ENCODE measurements around the gene BRD4. TPM values are rescaled to one million over a fixed set of nuclear protein-coding genes. Genes with fewer than 3 reads are reported as not detected.

Gene BRD4
- total RNA-seq, 1 experiment from 2014 or later: 144 TPM

GRCh38 chr19:15298847-15299567, 33.3 kb downstream of the BRD4 start:
- H3K23ac ChIP-seq (ENCODE audit: insufficient read length, low read depth, low read length): no peak overlapping the region
- H3T11ph ChIP-seq (ENCODE audit: low read length): no peak overlapping the region
- DNase-seq: no peak
- Mint-ChIP-seq H3K4me1 (peaks cover 60 to 63% of the 10 kb centered on the region in 2 experiments), H3K27ac (peak overlapping the region; percentile 65 to 87 (median 86)), H3K9me3 (peaks cover 0 to 2% of the 10 kb centered on the region in 2 experiments; a peak in 1 of 5 replicates), H3K36me3 (ENCODE audit: insufficient read depth in 1 of 3, low read depth in 3 of 3) (peaks cover 6 to 15% (median 12%) of the 10 kb centered on the region in 3 experiments; a peak in 6 of 7 replicates), H3K4me3 (peak overlapping the region in 1 of 2 experiments; percentile 14; a peak in 1 of 5 replicates), H3K27me3 (ENCODE audit: low read depth) (no peaks in the 10 kb centered on the region)
- no peaks in the 10 kb centered on the region for H3K9me3 ChIP-seq (ENCODE audit: control insufficient read depth, low read depth, low read length)
- H3K4me2 ChIP-seq (ENCODE audit: insufficient read depth, insufficient read length, low read length): no peak overlapping the region
- no peaks in the 10 kb centered on the region for H3K23me2 ChIP-seq (ENCODE audit: insufficient read length, low read depth, low read length, poor library complexity, severe bottlenecking)
- H3K27me3 ChIP-seq (ENCODE audit: insufficient read depth, low read length): no peaks in the 10 kb centered on the region
- no CpG with 5 or more reads among the region's 7 CpGs for WGBS (ENCODE audit: extremely low coverage, insufficient read length, low lambda C conversion rate)
- peaks cover 17% of the 10 kb centered on the region for H3K4me1 ChIP-seq (ENCODE audit: insufficient read depth, low read length)
- H4K5ac ChIP-seq (ENCODE audit: insufficient read length, low read depth, low read length): no peak overlapping the region
- H3K79me2 ChIP-seq (ENCODE audit: insufficient read depth, low read length): peaks cover 84% of the 10 kb centered on the region
- H2AFZ ChIP-seq (ENCODE audit: low read length): no peak overlapping the region
- no peak overlapping the region for H3K9ac ChIP-seq (ENCODE audit: extremely low read depth, insufficient read length, low read length)
- H3K79me1 ChIP-seq (ENCODE audit: insufficient read depth, low read depth, low read length, poor library complexity, severe bottlenecking): peaks cover 11% of the 10 kb centered on the region
- no peak overlapping the region; the same call in 1 of the 2 replicates for H3K4ac ChIP-seq (ENCODE audit: low read depth, low read length)
- H3K27ac ChIP-seq (ENCODE audit: insufficient read length, low read depth, low read length): peak overlapping the region; percentile 37
- peaks cover 1% of the 10 kb centered on the region for H4K20me1 ChIP-seq (ENCODE audit: control insufficient read depth, insufficient read depth, insufficient read length)
- TF ChIP-seq CTCF (conservative IDR thresholded peaks at IDR 0.05): no peak
- H2BK20ac ChIP-seq (ENCODE audit: low read depth, low read length, poor library complexity, severe bottlenecking): no peak overlapping the region
- no peak overlapping the region for H2BK5ac ChIP-seq (ENCODE audit: insufficient read length, low read length)
- H4K91ac ChIP-seq (ENCODE audit: insufficient read length, low read depth, low read length): no peak overlapping the region
- H2AK5ac ChIP-seq (ENCODE audit: insufficient read length, low read length): no peak overlapping the region
- H3K56ac ChIP-seq (ENCODE audit: insufficient read length, low read depth, low read length): no peak overlapping the region
- H3K14ac ChIP-seq (ENCODE audit: insufficient read depth, low read length): peak overlapping the region; percentile 45; the same call in 1 of the 2 replicates
- H3K18ac ChIP-seq (ENCODE audit: insufficient read length, low read depth, low read length): no peak overlapping the region
- no peak overlapping the region for H4K8ac ChIP-seq (replicated peaks; ENCODE audit: insufficient read length, low read depth, low read length)
- no peak overlapping the region for H2BK15ac ChIP-seq (ENCODE audit: low read depth, low read length)
- no peak overlapping the region for H2BK120ac ChIP-seq (ENCODE audit: low read depth, low read length, poor library complexity, severe bottlenecking)
- H2BK12ac ChIP-seq (ENCODE audit: insufficient read length, low read depth, low read length): no peak overlapping the region
